Erythroblast (primary cell): ENCODE measurements around the gene TBCE.

Experiments used
- DNase-seq, 2 experiments: peaks; one replicate each; lab custom pipeline; 2025; lab: John Stamatoyannopoulos, UW
- GATA1 ChIP-seq: IDR thresholded peaks from 2 replicates; pipeline ENCODE4 v1.6.1; 2011; ENCODE audit warnings: low read depth, mild to moderate bottlenecking, control low read depth, low read length, moderate library complexity
- POLR2A ChIP-seq: IDR thresholded peaks from 2 replicates; pipeline ENCODE4 v1.6.1; 2011; ENCODE audit warnings: mild to moderate bottlenecking, low read length

The TBCE gene

GRCh38 chr1:235409042-235409820 lies 42.0 kb downstream of the TBCE start:
- no peak for DNase-seq
- no peak for TF ChIP-seq POLR2A
- TF ChIP-seq GATA1: no peak

- DNase-seq: no peak
- TF ChIP-seq GATA1: no peak
- no peak for TF ChIP-seq POLR2A
Observed at GRCh38 chr1:235410467-235410866, 43.2 kb downstream of the TBCE start.

GRCh38 chr1:235411489-235412486 lies 44.6 kb downstream of the TBCE start:
- TF ChIP-seq GATA1: no peak
- no peak for TF ChIP-seq POLR2A
- peak; percentile 27 to 42 for DNase-seq

- DNase-seq: peak; percentile 77 to 82
- TF ChIP-seq GATA1 (no peak), POLR2A (no peak)
Observed at GRCh38 chr1:235415008-235415904, 48.0 kb downstream of the TBCE start.

- no peak for DNase-seq
- TF ChIP-seq GATA1: no peak
- TF ChIP-seq POLR2A: no peak
Observed at GRCh38 chr1:235416662-235417049, 49.4 kb downstream of the TBCE start.

GRCh38 chr1:235417086-235417697 lies 50.0 kb downstream of the TBCE start:
- TF ChIP-seq GATA1 (no peak), POLR2A (no peak)
- DNase-seq: peak; percentile 70 to 83

- DNase-seq: no peak
- TF ChIP-seq POLR2A: no peak
- TF ChIP-seq GATA1: no peak
Observed at GRCh38 chr1:235421751-235422150, 54.5 kb downstream of the TBCE start.

- TF ChIP-seq GATA1 (no peak), POLR2A (no peak)
- no peak for DNase-seq
Observed at GRCh38 chr1:235423214-235423652, 56.0 kb downstream of the TBCE start.

- no peak for TF ChIP-seq GATA1
- no peak for TF ChIP-seq POLR2A
- no peak for DNase-seq
Observed at GRCh38 chr1:235424092-235424491, 56.9 kb downstream of the TBCE start.

GRCh38 chr1:235425357-235425756 lies 58.1 kb downstream of the TBCE start:
- TF ChIP-seq POLR2A (no peak), GATA1 (no peak)
- no peak for DNase-seq

- no peak for DNase-seq
- TF ChIP-seq POLR2A (no peak), GATA1 (no peak)
Observed at GRCh38 chr1:235426143-235426542, 58.9 kb downstream of the TBCE start.

GRCh38 chr1:235426680-235427079 lies 59.5 kb downstream of the TBCE start:
- TF ChIP-seq GATA1 (no peak), POLR2A (no peak)
- DNase-seq: no peak
